ENCODE results near the gene PERCC1.

Gene PERCC1

DNA sequence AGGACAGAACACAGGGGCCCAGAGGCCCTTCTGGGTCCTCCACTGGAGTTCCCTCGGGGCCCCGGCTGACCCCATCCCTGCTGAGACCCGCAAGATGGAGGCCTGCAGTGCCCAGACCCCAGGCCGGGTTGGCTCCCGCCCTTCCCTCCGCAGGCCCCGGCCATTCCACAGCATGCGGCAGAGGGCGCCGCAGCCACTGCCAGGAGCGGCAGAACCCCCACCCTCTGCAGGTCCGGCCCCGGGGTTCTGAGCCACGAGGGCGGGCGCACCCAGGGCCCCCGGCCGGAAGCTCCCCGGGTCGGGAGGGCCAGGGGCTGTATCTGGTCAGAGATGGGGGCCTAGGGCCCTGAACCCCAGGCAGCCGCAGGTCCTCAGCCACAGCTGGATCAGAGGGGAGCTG is 2.4 kb upstream of the PERCC1 start:
- Histone ChIP-seq H3F3A (ENCODE audit: insufficient read depth) (no peaks in the 10 kb centered on the region), H3K79me2 (ENCODE audit: insufficient read depth, low read length) (no peaks in the 10 kb centered on the region), H3K9ac (ENCODE audit: low read length) (no peak overlapping the region), H3K36me3 (ENCODE audit: low read length) (no peaks in the 10 kb centered on the region), H4K20me1 (ENCODE audit: low read depth, low read length) (no peaks in the 10 kb centered on the region), H3K9me3 (ENCODE audit: insufficient read depth, low read length) (no peaks in the 10 kb centered on the region), H3K27ac (ENCODE audit: low read depth, low read length) (no peak overlapping the region), H2AFZ (ENCODE audit: low read depth, low read length, severe bottlenecking) (no peak overlapping the region), H3K27me3 (ENCODE audit: low read length) (no peaks in the 10 kb centered on the region), H3K4me2 (ENCODE audit: low read depth, low read length, poor library complexity, severe bottlenecking) (no peak overlapping the region), H3K9me2 (replicated peaks; ENCODE audit: insufficient read depth, low read length) (no peaks in the 10 kb centered on the region), H3K4me3 (ENCODE audit: insufficient read depth, low read length, poor library complexity, severe bottlenecking) (no peak overlapping the region)
- no peak for TF ChIP-seq EZH2phosphoT487 (conservative IDR thresholded peaks at IDR 0.05; ENCODE audit: low read length)
- TF ChIP-seq, protein P1, sequence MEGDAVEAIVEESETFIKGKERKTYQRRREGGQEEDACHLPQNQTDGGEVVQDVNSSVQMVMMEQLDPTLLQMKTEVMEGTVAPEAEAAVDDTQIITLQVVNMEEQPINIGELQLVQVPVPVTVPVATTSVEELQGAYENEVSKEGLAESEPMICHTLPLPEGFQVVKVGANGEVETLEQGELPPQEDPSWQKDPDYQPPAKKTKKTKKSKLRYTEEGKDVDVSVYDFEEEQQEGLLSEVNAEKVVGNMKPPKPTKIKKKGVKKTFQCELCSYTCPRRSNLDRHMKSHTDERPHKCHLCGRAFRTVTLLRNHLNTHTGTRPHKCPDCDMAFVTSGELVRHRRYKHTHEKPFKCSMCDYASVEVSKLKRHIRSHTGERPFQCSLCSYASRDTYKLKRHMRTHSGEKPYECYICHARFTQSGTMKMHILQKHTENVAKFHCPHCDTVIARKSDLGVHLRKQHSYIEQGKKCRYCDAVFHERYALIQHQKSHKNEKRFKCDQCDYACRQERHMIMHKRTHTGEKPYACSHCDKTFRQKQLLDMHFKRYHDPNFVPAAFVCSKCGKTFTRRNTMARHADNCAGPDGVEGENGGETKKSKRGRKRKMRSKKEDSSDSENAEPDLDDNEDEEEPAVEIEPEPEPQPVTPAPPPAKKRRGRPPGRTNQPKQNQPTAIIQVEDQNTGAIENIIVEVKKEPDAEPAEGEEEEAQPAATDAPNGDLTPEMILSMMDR (IDR thresholded peaks at IDR 0.05; ENCODE audit: insufficient read depth, low read length, poor library complexity, severe bottlenecking): no peak

DNA sequence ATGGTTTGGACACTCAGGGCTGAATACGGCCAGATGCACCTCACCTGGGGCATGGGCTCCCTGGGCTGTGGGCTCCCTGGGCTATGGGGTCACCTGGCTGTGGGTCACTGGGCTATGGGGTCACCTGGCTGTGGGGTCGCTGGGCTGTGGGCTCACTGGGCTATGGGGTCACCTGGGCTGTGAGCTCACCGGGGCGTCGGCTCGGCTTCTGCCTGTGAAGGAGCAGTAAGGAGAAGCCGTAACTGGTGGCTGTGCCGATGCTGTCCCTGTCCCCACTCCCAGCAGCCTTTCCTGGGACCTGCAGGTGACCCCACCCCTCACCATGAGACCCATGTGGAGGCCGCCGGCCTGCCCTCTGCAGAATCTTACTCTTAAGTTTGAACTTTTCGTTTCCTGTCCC is 1.9 kb upstream of the PERCC1 start:
- no peak overlapping the region for H3K4me3 ChIP-seq (ENCODE audit: insufficient read depth, low read length, poor library complexity, severe bottlenecking)
- H3K4me2 ChIP-seq (ENCODE audit: low read depth, low read length, poor library complexity, severe bottlenecking): no peak overlapping the region
- H3K9me3 ChIP-seq (ENCODE audit: insufficient read depth, low read length): no peaks in the 10 kb centered on the region
- no peak overlapping the region for H3K27ac ChIP-seq (ENCODE audit: low read depth, low read length)
- H3K27me3 ChIP-seq (ENCODE audit: low read length): no peaks in the 10 kb centered on the region
- H3K9me2 ChIP-seq (replicated peaks; ENCODE audit: insufficient read depth, low read length): no peaks in the 10 kb centered on the region
- H4K20me1 ChIP-seq (ENCODE audit: low read depth, low read length): no peaks in the 10 kb centered on the region
- no peak for TF ChIP-seq EZH2phosphoT487 (conservative IDR thresholded peaks at IDR 0.05; ENCODE audit: low read length)
- TF ChIP-seq, protein P1 (IDR thresholded peaks at IDR 0.05; ENCODE audit: insufficient read depth, low read length, poor library complexity, severe bottlenecking): no peak
- H3K79me2 ChIP-seq (ENCODE audit: insufficient read depth, low read length): no peaks in the 10 kb centered on the region
- no peaks in the 10 kb centered on the region for H3F3A ChIP-seq (ENCODE audit: insufficient read depth)
- H3K36me3 ChIP-seq (ENCODE audit: low read length): no peaks in the 10 kb centered on the region
- no peak overlapping the region for H2AFZ ChIP-seq (ENCODE audit: low read depth, low read length, severe bottlenecking)
- no peak overlapping the region for H3K9ac ChIP-seq (ENCODE audit: low read length)

DNA sequence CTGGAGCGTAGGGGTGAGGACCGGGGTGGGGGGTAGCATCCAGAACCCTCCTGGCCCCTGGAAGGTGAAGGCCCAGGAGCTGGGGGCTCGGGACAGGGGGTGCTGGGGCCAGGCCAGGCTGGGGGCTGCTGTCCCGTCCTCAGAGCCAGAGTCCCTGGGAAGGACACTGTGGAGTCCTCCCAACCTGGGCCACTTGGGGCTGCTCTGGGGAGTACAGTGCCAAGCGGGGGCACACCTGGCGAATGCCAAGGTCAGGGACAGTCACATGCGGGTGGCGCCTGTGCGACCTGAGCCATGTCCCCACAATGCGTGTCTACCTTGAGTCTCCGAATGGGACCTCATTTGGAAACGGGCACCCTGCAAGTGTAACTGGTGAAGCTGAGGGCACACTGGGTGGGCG is 1.2 kb upstream of the PERCC1 start:
- no peaks in the 10 kb centered on the region for H3F3A ChIP-seq (ENCODE audit: insufficient read depth)
- H3K27ac ChIP-seq (ENCODE audit: low read depth, low read length): no peak overlapping the region
- H3K36me3 ChIP-seq (ENCODE audit: low read length): no peaks in the 10 kb centered on the region
- no peak overlapping the region for H3K4me2 ChIP-seq (ENCODE audit: low read depth, low read length, poor library complexity, severe bottlenecking)
- no peak overlapping the region for H3K4me3 ChIP-seq (ENCODE audit: insufficient read depth, low read length, poor library complexity, severe bottlenecking)
- no peak for TF ChIP-seq EZH2phosphoT487 (conservative IDR thresholded peaks at IDR 0.05; ENCODE audit: low read length)
- TF ChIP-seq, protein P1 (IDR thresholded peaks at IDR 0.05; ENCODE audit: insufficient read depth, low read length, poor library complexity, severe bottlenecking): no peak
- no peak overlapping the region for H2AFZ ChIP-seq (ENCODE audit: low read depth, low read length, severe bottlenecking)
- no peaks in the 10 kb centered on the region for H3K9me3 ChIP-seq (ENCODE audit: insufficient read depth, low read length)
- H3K9me2 ChIP-seq (replicated peaks; ENCODE audit: insufficient read depth, low read length): no peaks in the 10 kb centered on the region
- H3K9ac ChIP-seq (ENCODE audit: low read length): no peak overlapping the region
- H3K79me2 ChIP-seq (ENCODE audit: insufficient read depth, low read length): no peaks in the 10 kb centered on the region
- H3K27me3 ChIP-seq (ENCODE audit: low read length): no peaks in the 10 kb centered on the region
- no peaks in the 10 kb centered on the region for H4K20me1 ChIP-seq (ENCODE audit: low read depth, low read length)

Data from SU-DHL-6 (cell line).